B cell (primary cell): Measurements from ENCODE around the gene CCND3. TPM values are rescaled to one million over a fixed set of nuclear protein-coding genes. Genes with fewer than 3 reads are reported as not detected.

ENCODE experiments used
- ATAC-seq: fragments of 200-7000 bp; cut with Tn5 transposase; one replicate; pipeline ENCODE4 v1.10.0; 2021; ENCODE audit warnings: low read depth, mild to moderate bottlenecking, moderate number of reproducible peaks, moderate library complexity
- CTCF ChIA-PET: fragments of 350-600 bp; sonication (Branson Sonifier 250); formaldehyde crosslinking; loops from one replicate; lab custom pipeline; 2021; ENCODE audit warnings: antibody characterized with exemption, inconsistent platforms; lab: Charles Lee
- POLR2A ChIA-PET: fragments of 350-600 bp; sonication (Branson Sonifier 250); formaldehyde crosslinking; loops from one replicate; lab custom pipeline; 2021; ENCODE audit warnings: antibody characterized with exemption; lab: Charles Lee
- DNase-seq: peaks from one replicate; pipeline ENCODE4 v3.0.0; 2013
- H2AFZ ChIP-seq: 2 replicates; pipeline ENCODE4 v1.6.1; 2012; ENCODE audit warnings: mild to moderate bottlenecking, low read depth, low read length; ENCODE audit not compliant: insufficient read depth, poor library complexity, severe bottlenecking
- H3K27ac ChIP-seq, 2 donors: 1 replicate in 1 of 2; 2 replicates in 1 of 2; pipeline ENCODE4 v1.5.1; 2012 to 2013; ENCODE audit warnings: low read length in 2 of 2, mild to moderate bottlenecking in 2 of 2, moderate library complexity in 1 of 2
- H3K27me3 ChIP-seq, 4 experiments: fragments of 200-600 bp in 1 of 4; sonication (generic) in 1 of 4; replicated peaks in 1 of 4; 1 replicate in 2 of 4; 2 replicates in 2 of 4; pipeline versions ENCODE4 v1.6.1 to v1.7.0; 2013 to 2016; ENCODE audit warnings: low read length in 3 of 4, mild to moderate bottlenecking in 2 of 4, mixed read lengths in 1 of 4, moderate library complexity in 1 of 4; ENCODE audit not compliant: insufficient read depth in 4 of 4, control insufficient read depth in 3 of 4; ENCODE audit errors: control extremely low read depth in 1 of 4
- H3K36me3 ChIP-seq, 2 experiments: replicated peaks in 1 of 2; 1 replicate in 1 of 2; 2 replicates in 1 of 2; pipeline versions ENCODE4 v1.6.1 to v1.7.1; 2013; ENCODE audit warnings: low read length in 1 of 2; ENCODE audit not compliant: insufficient read depth in 2 of 2, control insufficient read depth in 1 of 2; ENCODE audit errors: control extremely low read depth in 1 of 2, extremely low read depth in 1 of 2
- H3K4me1 ChIP-seq, 2 donors: fragments of 200-600 bp in 1 of 2; sonication (generic) in 1 of 2; 1 replicate in 1 of 2; 2 replicates in 1 of 2; pipeline versions ENCODE4 v1.5.1 to v1.6.1; 2013 to 2017; ENCODE audit warnings: low read length in 2 of 2; ENCODE audit not compliant: control insufficient read depth in 2 of 2, insufficient read depth in 2 of 2
- H3K4me2 ChIP-seq: replicated peaks from 2 replicates; pipeline ENCODE3; 2012; ENCODE audit warnings: mild to moderate bottlenecking, low read depth, low read length; ENCODE audit not compliant: poor library complexity, severe bottlenecking
- H3K4me3 ChIP-seq, 5 experiments: fragments of 200-600 bp in 1 of 5; sonication (generic) in 1 of 5; 1 replicate in 3 of 5; 2 replicates in 2 of 5; pipeline versions ENCODE4 v1.5.1 to v1.7.0; 2011 to 2016; ENCODE audit warnings: low read length in 4 of 5, mild to moderate bottlenecking in 4 of 5, low read depth in 2 of 5, control low read depth in 1 of 5, moderate library complexity in 1 of 5; ENCODE audit not compliant: insufficient read depth in 1 of 5; ENCODE audit errors: control extremely low read depth in 1 of 5, extremely low read depth in 1 of 5
- H3K79me2 ChIP-seq: fragments of 200-600 bp; sonication (generic); one replicate; pipeline ENCODE4 v1.6.0; 2016; ENCODE audit warnings: low read length; ENCODE audit not compliant: control insufficient read depth, insufficient read depth
- H3K9ac ChIP-seq: fragments of 200-600 bp; sonication (generic); 2 replicates; pipeline ENCODE4 v1.6.1; 2017; ENCODE audit warnings: mild to moderate bottlenecking, low read length, moderate library complexity
- H3K9me3 ChIP-seq, 3 donors: one replicate each; pipeline versions ENCODE4 v1.6.1 to v1.7.1; 2013; ENCODE audit warnings: low read length in 2 of 3; ENCODE audit not compliant: control insufficient read depth in 2 of 3, insufficient read depth in 1 of 3; ENCODE audit errors: control extremely low read depth in 1 of 3
- H4K20me1 ChIP-seq: 2 replicates; pipeline ENCODE4 v1.6.0; 2012; ENCODE audit warnings: mild to moderate bottlenecking, low read length; ENCODE audit not compliant: insufficient read depth, control insufficient read depth, poor library complexity, severe bottlenecking
- H3K27ac Mint-ChIP-seq: one replicate; pipeline ENCODE4 v1.8.0; 2021; ENCODE audit warnings: mixed read lengths
- H3K27me3 Mint-ChIP-seq: one replicate; pipeline ENCODE4 v1.8.0; 2021; ENCODE audit warnings: mixed read lengths
- H3K4me1 Mint-ChIP-seq: one replicate; pipeline ENCODE4 v1.8.0; 2021; ENCODE audit warnings: mixed read lengths
- H3K4me3 Mint-ChIP-seq: one replicate; pipeline ENCODE4 v1.8.0; 2021; ENCODE audit warnings: mixed read lengths
- H3K9me3 Mint-ChIP-seq: one replicate; pipeline ENCODE4 v1.8.0; 2022; ENCODE audit warnings: mixed read lengths; ENCODE audit not compliant: insufficient read depth
- EZH2 ChIP-seq: IDR thresholded peaks from 2 replicates; pipeline ENCODE4 v1.6.1; 2012; ENCODE audit warnings: borderline replicate concordance, low read depth, mild to moderate bottlenecking, moderate library complexity, low read length; ENCODE audit not compliant: insufficient read depth, poor library complexity, severe bottlenecking
- WGBS: methylation state at CpG from one replicate; pipeline ENCODE4 v1.1.5; 2013; ENCODE audit warnings: missing lambda C conversion rate; ENCODE audit not compliant: insufficient coverage; 5-methylcytosine and 5-hydroxymethylcytosine counted together
- intact Hi-C: fragments of 100-400 bp; cut with micrococcal nuclease; formaldehyde crosslinking; loops from one replicate; pipeline ENCODE4 v1.10.0; 2022
- polyA plus RNA-seq: library from polyadenylated mRNA; depleted of rRNA; stranded (reverse); fragments of >200 nt; gene quantifications from 2 replicates; pipeline ENCODE4 v1.2.3, GENCODE V29; 2012
- total RNA-seq, 2 donors: library from RNA; stranded (reverse); fragments of 120-200 nt in 1 of 2; gene quantifications; 1 replicate in 1 of 2; 2 replicates in 1 of 2; pipeline versions ENCODE4 v1.2.3 to v1.2.4, GENCODE V29; 2013 to 2022
- TF ChIP-seq, protein P1 (sequence below): fragments of 200-600 bp; IDR thresholded peaks from one replicate; pipeline ENCODE4 v1.8.0; 2022; ENCODE audit warnings: antibody characterized with exemption, mild to moderate bottlenecking

CCND3 gene
- total and polyA plus RNA-seq, 2 donors (not counting 1 experiment from before 2014, with no cell fraction given), result 136 to 298 TPM

DNA sequence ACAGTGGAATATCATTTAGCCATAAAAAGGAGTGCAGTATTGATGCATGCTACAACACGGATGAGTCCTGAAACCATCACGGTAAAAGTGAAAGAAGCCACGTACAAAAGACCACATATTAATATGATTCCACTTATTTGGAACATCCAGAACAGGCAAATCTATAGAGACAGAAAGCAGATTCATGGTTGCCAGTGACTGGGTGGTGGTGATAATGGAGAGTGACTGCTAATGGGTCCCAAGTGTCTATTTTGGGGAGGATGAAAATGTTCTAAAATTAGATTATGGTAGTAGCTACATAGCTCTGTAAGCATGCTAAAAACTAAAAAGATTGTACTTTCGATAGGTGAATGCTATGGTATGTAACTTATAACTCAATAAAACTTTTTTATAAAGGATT lies 18.4 kb upstream of the CCND3 start:
- DNase-seq (no peak), ATAC-seq (no peak)
- no peak overlapping the region for H2AFZ ChIP-seq
- peaks cover 42% of the 10 kb centered on the region for H3K4me1 Mint-ChIP-seq
- TF ChIP-seq, protein P1, sequence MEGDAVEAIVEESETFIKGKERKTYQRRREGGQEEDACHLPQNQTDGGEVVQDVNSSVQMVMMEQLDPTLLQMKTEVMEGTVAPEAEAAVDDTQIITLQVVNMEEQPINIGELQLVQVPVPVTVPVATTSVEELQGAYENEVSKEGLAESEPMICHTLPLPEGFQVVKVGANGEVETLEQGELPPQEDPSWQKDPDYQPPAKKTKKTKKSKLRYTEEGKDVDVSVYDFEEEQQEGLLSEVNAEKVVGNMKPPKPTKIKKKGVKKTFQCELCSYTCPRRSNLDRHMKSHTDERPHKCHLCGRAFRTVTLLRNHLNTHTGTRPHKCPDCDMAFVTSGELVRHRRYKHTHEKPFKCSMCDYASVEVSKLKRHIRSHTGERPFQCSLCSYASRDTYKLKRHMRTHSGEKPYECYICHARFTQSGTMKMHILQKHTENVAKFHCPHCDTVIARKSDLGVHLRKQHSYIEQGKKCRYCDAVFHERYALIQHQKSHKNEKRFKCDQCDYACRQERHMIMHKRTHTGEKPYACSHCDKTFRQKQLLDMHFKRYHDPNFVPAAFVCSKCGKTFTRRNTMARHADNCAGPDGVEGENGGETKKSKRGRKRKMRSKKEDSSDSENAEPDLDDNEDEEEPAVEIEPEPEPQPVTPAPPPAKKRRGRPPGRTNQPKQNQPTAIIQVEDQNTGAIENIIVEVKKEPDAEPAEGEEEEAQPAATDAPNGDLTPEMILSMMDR, result no peak
- no peak for TF ChIP-seq EZH2
- H3K9me3 ChIP-seq, result no peaks in the 10 kb centered on the region
- H3K27ac ChIP-seq, result no peak overlapping the region
- H3K4me3 Mint-ChIP-seq, result no peak overlapping the region
- H3K27me3 ChIP-seq, result no peaks in the 10 kb centered on the region
- intact Hi-C loops, result no loop called here
- POLR2A ChIA-PET, result no interaction called here
- H4K20me1 ChIP-seq, result peaks cover 97% of the 10 kb centered on the region
- peaks cover 0 to 20% of the 10 kb centered on the region in 2 experiments for H3K36me3 ChIP-seq
- no peak overlapping the region for H3K9ac ChIP-seq
- CTCF ChIA-PET, result interaction anchor here (1.0 to 1.9 kb wide), 3 partner anchors 79 to 84 kb away, joined by 3 to 7 read pairs (median 3); no protein-coding TSS in a partner anchor
- peaks cover 96% of the 10 kb centered on the region for H3K79me2 ChIP-seq
- H3K9me3 Mint-ChIP-seq, result no peaks in the 10 kb centered on the region
- H3K27ac Mint-ChIP-seq, result no peak overlapping the region
- no peaks in the 10 kb centered on the region for H3K4me1 ChIP-seq
- no peaks in the 10 kb centered on the region for H3K27me3 Mint-ChIP-seq
- H3K4me2 ChIP-seq, result no peak overlapping the region
- H3K4me3 ChIP-seq, result no peak overlapping the region
- WGBS, result no CpG with 5 or more reads among the region's 4 CpGs

DNA sequence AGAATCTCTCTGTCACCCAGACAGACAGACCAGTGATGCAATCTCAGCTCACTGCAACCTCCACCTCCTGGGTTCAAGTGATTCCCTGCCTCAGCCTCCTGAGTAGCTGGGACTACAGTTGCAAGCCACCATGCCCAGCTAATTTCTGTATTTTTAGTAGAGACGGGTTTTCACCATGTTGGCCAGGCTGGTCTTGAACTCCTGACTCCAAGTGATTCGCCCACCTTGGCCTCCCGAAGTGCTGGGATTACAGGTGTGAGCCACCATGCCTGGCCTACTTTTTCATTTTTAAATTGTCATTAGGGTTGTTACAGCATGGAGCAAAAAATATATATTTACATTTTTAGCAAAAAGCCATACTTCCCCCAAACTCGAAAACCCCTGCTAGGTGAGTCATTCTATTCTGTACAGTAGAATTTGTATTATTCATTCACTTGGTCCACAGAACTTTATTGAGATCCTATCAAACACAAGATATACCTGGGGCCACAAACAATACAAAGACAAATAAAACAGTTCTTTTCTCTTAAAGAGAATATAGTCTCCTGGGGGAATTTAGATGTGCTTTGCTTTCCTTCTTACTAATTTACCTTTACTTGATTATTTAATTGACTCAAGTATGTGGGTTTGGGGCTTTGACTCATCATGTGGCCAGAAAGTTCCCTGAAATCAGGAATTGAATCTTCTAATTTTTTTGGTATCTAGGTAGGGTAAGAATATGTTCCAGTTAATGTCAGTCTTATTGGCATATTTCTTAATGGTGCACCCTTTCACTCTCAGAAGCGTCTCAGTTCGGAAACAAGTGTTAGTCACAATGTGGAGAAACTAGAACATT lies 16.6 kb upstream of the CCND3 start:
- no peak overlapping the region for H3K4me3 ChIP-seq
- 78% methylated on average over 2 of the region's 6 CpGs for WGBS
- peaks cover 32% of the 10 kb centered on the region for H3K4me1 Mint-ChIP-seq
- H3K27ac ChIP-seq, result peak overlapping the region in 1 of 2 donors; percentile 15
- no peak overlapping the region for H3K9ac ChIP-seq
- H3K9me3 Mint-ChIP-seq, result no peaks in the 10 kb centered on the region
- no peak for DNase-seq
- no peaks in the 10 kb centered on the region for H3K4me1 ChIP-seq
- no peak overlapping the region for H3K4me2 ChIP-seq
- peaks cover 0 to 19% of the 10 kb centered on the region in 2 experiments for H3K36me3 ChIP-seq
- peak overlapping the region; percentile 28 for H3K27ac Mint-ChIP-seq
- POLR2A ChIA-PET, result interaction anchor here (0.6 kb wide), 2 partner anchors 568 to 1498 kb away, joined by 3 to 5 read pairs; no protein-coding TSS in a partner anchor
- no peak for ATAC-seq
- peaks cover 95% of the 10 kb centered on the region for H3K79me2 ChIP-seq
- CTCF ChIA-PET, result no interaction called here
- H3K27me3 Mint-ChIP-seq, result no peaks in the 10 kb centered on the region
- no peak overlapping the region for H3K4me3 Mint-ChIP-seq
- no peaks in the 10 kb centered on the region for H3K27me3 ChIP-seq
- no peaks in the 10 kb centered on the region for H3K9me3 ChIP-seq
- H2AFZ ChIP-seq, result no peak overlapping the region
- peaks cover 97% of the 10 kb centered on the region for H4K20me1 ChIP-seq
- intact Hi-C loops, result no loop called here
- no peak for TF ChIP-seq EZH2
- TF ChIP-seq, protein P1, result no peak
